GM19468 (cell line): Measurements from ENCODE around the gene CENPB.

Source experiments
- ATAC-seq: cut with Tn5 transposase; IDR thresholded peaks from one replicate; pipeline ENCODE4 v1.9.1; 2021; ENCODE audit warnings: mild to moderate bottlenecking, moderate library complexity, moderate number of reproducible peaks; ENCODE audit not compliant: unreplicated experiment; ENCODE audit errors: extremely low read depth

The CENPB gene

GRCh38 chr20:3753501-3754275, 32.9 kb downstream of the CENPB start:
- ATAC-seq: no peak

GRCh38 chr20:3753098-3753497, 33.4 kb downstream of the CENPB start:
- ATAC-seq: no peak

GRCh38 chr20:3752386-3752759, 34.2 kb downstream of the CENPB start:
- no peak for ATAC-seq

- ATAC-seq: no peak
These were observed 34.7 kb downstream of the CENPB start for GRCh38 chr20:3751675-3752385.

- ATAC-seq: no peak
These were observed 35.2 kb downstream of the CENPB start for GRCh38 chr20:3751305-3751674.

- peak; percentile 49 for ATAC-seq
These were observed 36.6 kb downstream of the CENPB start for GRCh38 chr20:3749689-3750531.

GRCh38 chr20:3749087-3749688, 37.4 kb downstream of the CENPB start:
- ATAC-seq: no peak

- no peak for ATAC-seq
These were observed 38.5 kb downstream of the CENPB start for GRCh38 chr20:3748073-3748472.

GRCh38 chr20:3747471-3747870, 39.1 kb downstream of the CENPB start:
- no peak for ATAC-seq

- ATAC-seq: no peak
These were observed 40.8 kb downstream of the CENPB start for GRCh38 chr20:3745686-3746173.

GRCh38 chr20:3744806-3745685, 41.5 kb downstream of the CENPB start:
- ATAC-seq: no peak

GRCh38 chr20:3744037-3744436, 42.5 kb downstream of the CENPB start:
- no peak for ATAC-seq

- no peak for ATAC-seq
These were observed 43.3 kb downstream of the CENPB start for GRCh38 chr20:3743251-3743650.

GRCh38 chr20:3741836-3742458, 44.6 kb downstream of the CENPB start:
- ATAC-seq: no peak

- ATAC-seq: no peak
These were observed 45.8 kb downstream of the CENPB start for GRCh38 chr20:3740615-3741301.

GRCh38 chr20:3739926-3740451, 46.6 kb downstream of the CENPB start:
- ATAC-seq: no peak

GRCh38 chr20:3739054-3739925, 47.2 kb downstream of the CENPB start:
- ATAC-seq: no peak
